Endothelial cell of umbilical vein (primary cell): ENCODE results near the gene SEMA5A.

Experiments used
- MAX ChIP-seq: IDR thresholded peaks from 2 replicates; pipeline ENCODE4 v1.6.1; 2011; ENCODE audit not compliant: insufficient read depth, insufficient read length
- POLR2A ChIP-seq: IDR thresholded peaks from 2 replicates; pipeline ENCODE4 v1.6.1; 2012; ENCODE audit warnings: low read depth, mild to moderate bottlenecking, control low read depth, low read length
- POLR2AphosphoS5 ChIP-seq: IDR thresholded peaks from 2 replicates; pipeline ENCODE4 v1.6.1; 2012; ENCODE audit warnings: low read depth, mild to moderate bottlenecking, control low read depth, low read length, moderate library complexity; ENCODE audit not compliant: insufficient read depth
- TF ChIP-seq, protein P1 (sequence below), 2 donors: IDR thresholded peaks; 1 replicate in 1 of 2; 2 replicates in 1 of 2; pipeline ENCODE4 v1.5.1; 2011; ENCODE audit warnings: low read length in 2 of 2, mild to moderate bottlenecking in 2 of 2, moderate library complexity in 2 of 2, control low read depth in 1 of 2, inconsistent platforms in 1 of 2, low read depth in 1 of 2; ENCODE audit not compliant: insufficient read depth in 1 of 2; ENCODE audit errors: extremely low read depth in 1 of 2

DNA sequence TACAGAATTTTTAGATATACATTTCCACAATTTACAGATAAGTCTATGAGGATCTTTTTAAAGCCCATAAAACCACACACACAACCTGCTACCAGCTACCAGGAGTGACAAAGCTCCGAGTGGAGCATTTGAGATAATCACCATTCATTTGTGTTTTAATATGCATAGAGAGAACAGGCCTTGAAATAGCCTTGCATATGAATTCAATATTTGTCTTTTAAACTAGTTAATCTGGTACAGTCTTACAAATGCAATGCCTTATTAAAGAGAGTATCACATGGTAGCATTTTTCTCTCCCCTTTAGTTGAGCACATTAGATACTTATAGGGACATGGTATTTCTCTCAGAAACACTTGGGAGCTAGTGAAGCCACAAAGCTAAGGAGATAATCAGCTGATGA lies 49.1 kb downstream of the SEMA5A start:
- TF ChIP-seq MAX (no peak), POLR2A (no peak), POLR2AphosphoS5 (no peak)
- TF ChIP-seq, protein P1, sequence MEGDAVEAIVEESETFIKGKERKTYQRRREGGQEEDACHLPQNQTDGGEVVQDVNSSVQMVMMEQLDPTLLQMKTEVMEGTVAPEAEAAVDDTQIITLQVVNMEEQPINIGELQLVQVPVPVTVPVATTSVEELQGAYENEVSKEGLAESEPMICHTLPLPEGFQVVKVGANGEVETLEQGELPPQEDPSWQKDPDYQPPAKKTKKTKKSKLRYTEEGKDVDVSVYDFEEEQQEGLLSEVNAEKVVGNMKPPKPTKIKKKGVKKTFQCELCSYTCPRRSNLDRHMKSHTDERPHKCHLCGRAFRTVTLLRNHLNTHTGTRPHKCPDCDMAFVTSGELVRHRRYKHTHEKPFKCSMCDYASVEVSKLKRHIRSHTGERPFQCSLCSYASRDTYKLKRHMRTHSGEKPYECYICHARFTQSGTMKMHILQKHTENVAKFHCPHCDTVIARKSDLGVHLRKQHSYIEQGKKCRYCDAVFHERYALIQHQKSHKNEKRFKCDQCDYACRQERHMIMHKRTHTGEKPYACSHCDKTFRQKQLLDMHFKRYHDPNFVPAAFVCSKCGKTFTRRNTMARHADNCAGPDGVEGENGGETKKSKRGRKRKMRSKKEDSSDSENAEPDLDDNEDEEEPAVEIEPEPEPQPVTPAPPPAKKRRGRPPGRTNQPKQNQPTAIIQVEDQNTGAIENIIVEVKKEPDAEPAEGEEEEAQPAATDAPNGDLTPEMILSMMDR (IDR thresholded peaks at IDR 0.05; ENCODE audit: extremely low read depth in 1 of 2, insufficient read depth in 1 of 2, low read depth in 1 of 2, low read length in 2 of 2), result no peak
